Neural progenitor cell (in vitro differentiated cells): ENCODE data around the gene ATIC. TPM values are rescaled to one million over a fixed set of nuclear protein-coding genes. Genes with fewer than 3 reads are reported as not detected.

Experiments used
- DNase-seq: peaks from one replicate; pipeline ENCODE4 v3.0.0-alpha.2; 2016; ENCODE audit warnings: low spot score
- H2AFZ ChIP-seq: fragments of 200-600 bp; sonication (generic); replicated peaks from 2 replicates; pipeline ENCODE4 v1.6.1; 2016; ENCODE audit warnings: antibody characterized with exemption
- H3F3A ChIP-seq: fragments of 200-600 bp; sonication (generic); 2 replicates; pipeline ENCODE4 v1.6.1; 2016; ENCODE audit warnings: antibody characterized with exemption, low read depth
- H3K27ac ChIP-seq: fragments of 200-600 bp; sonication (generic); 2 replicates; pipeline ENCODE4 v1.5.1; 2016; ENCODE audit warnings: mild to moderate bottlenecking
- H3K27me3 ChIP-seq: fragments of 200-600 bp; sonication (generic); 2 replicates; pipeline ENCODE4 v1.6.1; 2016; ENCODE audit warnings: mild to moderate bottlenecking, moderate library complexity
- H3K36me3 ChIP-seq: fragments of 200-600 bp; sonication (generic); 2 replicates; pipeline ENCODE4 v1.5.1; 2016
- H3K4me1 ChIP-seq: fragments of 200-600 bp; sonication (generic); 2 replicates; pipeline ENCODE4 v1.6.1; 2016; ENCODE audit warnings: mixed run types
- H3K4me2 ChIP-seq: fragments of 200-600 bp; sonication (generic); 2 replicates; pipeline ENCODE4 v1.6.1; 2016
- H3K4me3 ChIP-seq: fragments of 200-600 bp; sonication (generic); 2 replicates; pipeline ENCODE4 v1.5.1; 2016
- H3K79me2 ChIP-seq: fragments of 200-600 bp; sonication (generic); 2 replicates; pipeline ENCODE4 v1.6.1; 2016; ENCODE audit warnings: low read depth
- H3K9ac ChIP-seq: fragments of 200-600 bp; sonication (generic); 2 replicates; pipeline ENCODE4 v1.6.1; 2016
- H3K9me3 ChIP-seq: fragments of 200-600 bp; sonication (generic); 2 replicates; pipeline ENCODE4 v1.5.1; 2016; ENCODE audit warnings: low read depth
- H4K20me1 ChIP-seq: fragments of 200-600 bp; sonication (generic); 2 replicates; pipeline ENCODE4 v1.6.1; 2016; ENCODE audit warnings: low read depth
- H3K27ac Mint-ChIP-seq: 3 replicates; pipeline ENCODE4 v1.8.0; 2021; ENCODE audit warnings: mixed read lengths
- H3K27me3 Mint-ChIP-seq: 2 replicates; pipeline ENCODE4 v1.8.0; 2022; ENCODE audit warnings: low read depth, mild to moderate bottlenecking, inconsistent platforms, moderate library complexity, mixed read lengths; ENCODE audit not compliant: insufficient read depth
- H3K36me3 Mint-ChIP-seq: 3 replicates; pipeline ENCODE4 v1.8.0; 2021; ENCODE audit warnings: mixed read lengths
- H3K4me1 Mint-ChIP-seq: 3 replicates; pipeline ENCODE4 v1.8.0; 2021; ENCODE audit warnings: mixed read lengths
- H3K4me3 Mint-ChIP-seq: 3 replicates; pipeline ENCODE4 v1.8.0; 2021; ENCODE audit warnings: mild to moderate bottlenecking, moderate library complexity, mixed read lengths
- H3K9me3 Mint-ChIP-seq: 3 replicates; pipeline ENCODE4 v1.8.0; 2020; ENCODE audit warnings: mixed read lengths
- CTCF ChIP-seq: fragments of 200-600 bp; sonication (generic); IDR thresholded peaks from 2 replicates; pipeline ENCODE4 v1.5.1; 2017; ENCODE audit warnings: antibody characterized with exemption, mild to moderate bottlenecking
- EZH2 ChIP-seq: fragments of 200-600 bp; sonication (generic); IDR thresholded peaks from 2 replicates; pipeline ENCODE4 v1.6.1; 2017; ENCODE audit warnings: antibody characterized with exemption, mild to moderate bottlenecking, moderate library complexity
- EZH2phosphoT487 ChIP-seq: fragments of 200-600 bp; sonication (generic); IDR thresholded peaks from 2 replicates; pipeline ENCODE4 v1.6.1; 2017; ENCODE audit warnings: antibody characterized with exemption
- total RNA-seq: library from RNA; depleted of rRNA; stranded (reverse); fragments of >200 nt; gene quantifications from 2 replicates; pipeline ENCODE4 v1.2.3, GENCODE V29; 2015; ENCODE audit warnings: low replicate concordance

The ATIC gene
- total RNA-seq, 1 donor from 2014 or later: 43.2 TPM

- Histone ChIP-seq H3K4me3 (no peak overlapping the region), H3K4me2 (no peak overlapping the region), H3K36me3 (peaks cover 29% of the 10 kb centered on the region), H4K20me1 (no peaks in the 10 kb centered on the region), H3F3A (no peaks in the 10 kb centered on the region), H3K9me3 (no peaks in the 10 kb centered on the region), H3K27me3 (no peaks in the 10 kb centered on the region), H3K4me1 (peaks cover 12% of the 10 kb centered on the region), H3K79me2 (peaks cover 74% of the 10 kb centered on the region), H3K27ac (no peak overlapping the region), H3K9ac (no peak overlapping the region), H2AFZ (no peak overlapping the region)
- H3K36me3 Mint-ChIP-seq: peaks cover 37% of the 10 kb centered on the region
- H3K27ac Mint-ChIP-seq: no peak overlapping the region
- no peak for TF ChIP-seq EZH2
- no peak for TF ChIP-seq EZH2phosphoT487
- no peak for TF ChIP-seq CTCF
- H3K4me1 Mint-ChIP-seq: peaks cover 10% of the 10 kb centered on the region
- no peak for DNase-seq
- no peaks in the 10 kb centered on the region for H3K27me3 Mint-ChIP-seq
- no peaks in the 10 kb centered on the region for H3K9me3 Mint-ChIP-seq
- no peak overlapping the region for H3K4me3 Mint-ChIP-seq
Observed at GRCh38 chr2:215314896-215315295, 3.0 kb downstream of the ATIC start.

- no peak overlapping the region for H3K27ac ChIP-seq
- H3F3A ChIP-seq: no peaks in the 10 kb centered on the region
- H3K27me3 ChIP-seq: no peaks in the 10 kb centered on the region
- H3K27me3 Mint-ChIP-seq: no peaks in the 10 kb centered on the region
- no peak overlapping the region for H3K27ac Mint-ChIP-seq
- H3K4me2 ChIP-seq: no peak overlapping the region
- peaks cover 40% of the 10 kb centered on the region for H3K36me3 Mint-ChIP-seq
- peaks cover 77% of the 10 kb centered on the region for H3K79me2 ChIP-seq
- no peaks in the 10 kb centered on the region for H4K20me1 ChIP-seq
- peaks cover 12% of the 10 kb centered on the region for H3K4me1 ChIP-seq
- no peak overlapping the region for H3K4me3 ChIP-seq
- no peaks in the 10 kb centered on the region for H3K9me3 Mint-ChIP-seq
- H2AFZ ChIP-seq: no peak overlapping the region
- no peak overlapping the region for H3K9ac ChIP-seq
- H3K9me3 ChIP-seq: no peaks in the 10 kb centered on the region
- no peak overlapping the region for H3K4me3 Mint-ChIP-seq
- peaks cover 32% of the 10 kb centered on the region for H3K36me3 ChIP-seq
- H3K4me1 Mint-ChIP-seq: peaks cover 10% of the 10 kb centered on the region
- TF ChIP-seq EZH2 (no peak), EZH2phosphoT487 (no peak), CTCF (no peak)
- no peak for DNase-seq
Observed at GRCh38 chr2:215315301-215315700, 3.4 kb downstream of the ATIC start.

GRCh38 chr2:215316336-215316735 is 4.5 kb downstream of the ATIC start:
- Histone ChIP-seq H3K36me3 (peaks cover 32% of the 10 kb centered on the region), H3K9me3 (no peaks in the 10 kb centered on the region), H4K20me1 (no peaks in the 10 kb centered on the region), H3K4me1 (peaks cover 12% of the 10 kb centered on the region), H3K27me3 (no peaks in the 10 kb centered on the region), H3K79me2 (peaks cover 86% of the 10 kb centered on the region), H3F3A (no peaks in the 10 kb centered on the region), H3K4me2 (no peak overlapping the region), H3K27ac (no peak overlapping the region), H3K4me3 (no peak overlapping the region), H3K9ac (no peak overlapping the region), H2AFZ (no peak overlapping the region)
- TF ChIP-seq CTCF (no peak), EZH2 (no peak)
- H3K27ac Mint-ChIP-seq: no peak overlapping the region
- H3K36me3 Mint-ChIP-seq: peaks cover 48% of the 10 kb centered on the region
- peaks cover 10% of the 10 kb centered on the region for H3K4me1 Mint-ChIP-seq
- no peak overlapping the region for H3K4me3 Mint-ChIP-seq
- no peaks in the 10 kb centered on the region for H3K9me3 Mint-ChIP-seq
- H3K27me3 Mint-ChIP-seq: no peaks in the 10 kb centered on the region
- no peak for DNase-seq

- Histone ChIP-seq H3K4me2 (no peak overlapping the region), H4K20me1 (peaks cover 11% of the 10 kb centered on the region), H3K79me2 (peaks cover 92% of the 10 kb centered on the region), H3K27me3 (no peaks in the 10 kb centered on the region), H3K4me3 (no peak overlapping the region), H3F3A (no peaks in the 10 kb centered on the region), H3K4me1 (no peaks in the 10 kb centered on the region), H3K9me3 (no peaks in the 10 kb centered on the region), H3K36me3 (peaks cover 21% of the 10 kb centered on the region), H3K27ac (no peak overlapping the region), H2AFZ (no peak overlapping the region), H3K9ac (no peak overlapping the region)
- H3K27ac Mint-ChIP-seq: no peak overlapping the region
- H3K27me3 Mint-ChIP-seq: no peaks in the 10 kb centered on the region
- no peak overlapping the region for H3K4me3 Mint-ChIP-seq
- no peak for DNase-seq
- H3K9me3 Mint-ChIP-seq: no peaks in the 10 kb centered on the region
- H3K36me3 Mint-ChIP-seq: peaks cover 52% of the 10 kb centered on the region
- no peak for TF ChIP-seq EZH2phosphoT487
- no peak for TF ChIP-seq CTCF
- TF ChIP-seq EZH2: no peak
- H3K4me1 Mint-ChIP-seq: no peaks in the 10 kb centered on the region
Observed at GRCh38 chr2:215319500-215319899, 7.6 kb downstream of the ATIC start.
